Measurements from ENCODE around the gene RBM33. TPM values are rescaled to one million over a fixed set of nuclear protein-coding genes. Genes with fewer than 3 reads are reported as not detected.
"Not testable (repeated sequence)": the region's sequence is repeated elsewhere in the genome, so short reads cannot be mapped to it uniquely, and the experiment has no call there.

The RBM33 gene
- 10 to 100 TPM; 48.8 to 49.6 TPM for total RNA-seq
- long read RNA-seq, donor 1, partial matches to known transcripts, result 1 of 11 reads
- long read RNA-seq, donor 1, other reads (novel, unspliced or antisense), result 10 of 11 reads
- long read RNA-seq, donor 2, transcript RBM33-201 (6 exons, 1,404 nt), result major isoform, 7 of 14 reads
- long read RNA-seq, donor 2, partial matches to known transcripts, result 2 of 14 reads
- long read RNA-seq, donor 2, other reads (novel, unspliced or antisense), result 5 of 14 reads

- intact Hi-C loops (cut with DNase I), result no loop called here
Observed at GRCh38 chr7:155644178-155644970, at the start of gene RBM33. Gene RBM33, plus strand, starts transcription at chr7:155644661. Its CDS starts 216 bp downstream, at chr7:155644877.

GRCh38 chr7:155594961-155595366 lies 49.5 kb upstream of the RBM33 start:
- peak; percentile 30 for DNase-seq (ENCODE audit: low spot score)
- intact Hi-C loops (cut with DNase I), result loop anchor here (10.0 kb wide), 2 partner anchors 140 to 170 kb away; no protein-coding TSS in a partner anchor

More at GRCh38 chr7:155644178-155644970, at the start of gene RBM33:
- DNase-seq (ENCODE audit: low spot score), result peak; percentile 93

- intact Hi-C loops (cut with DNase I), result loop anchor here (10.0 kb wide), 2 partner anchors 137 to 167 kb away; no protein-coding TSS in a partner anchor
- no peak for DNase-seq (ENCODE audit: low spot score)
Observed at GRCh38 chr7:155597753-155598140, 46.7 kb upstream of the RBM33 start.

- intact Hi-C loops (cut with DNase I), result loop anchor here (10.0 kb wide), 2 partner anchors 136 to 166 kb away; no protein-coding TSS in a partner anchor
- DNase-seq (ENCODE audit: low spot score), result peak; percentile 93
Observed at GRCh38 chr7:155598810-155599210, 45.7 kb upstream of the RBM33 start.

- DNase-seq (ENCODE audit: low spot score), result no peak
- intact Hi-C loops (cut with DNase I), result no loop called here
Observed at GRCh38 chr7:155602156-155602555, 42.3 kb upstream of the RBM33 start.

GRCh38 chr7:155602750-155603149 lies 41.7 kb upstream of the RBM33 start:
- no peak for DNase-seq (ENCODE audit: low spot score)
- intact Hi-C loops (cut with DNase I), result no loop called here

- intact Hi-C loops (cut with DNase I), result no loop called here
- no peak for DNase-seq (ENCODE audit: low spot score)
Observed at GRCh38 chr7:155603205-155603857, 41.1 kb upstream of the RBM33 start.

- no peak for DNase-seq (ENCODE audit: low spot score)
- intact Hi-C loops (cut with DNase I), result no loop called here
Observed at GRCh38 chr7:155603858-155604503, 40.5 kb upstream of the RBM33 start.

- DNase-seq (ENCODE audit: low spot score), result no peak
- intact Hi-C loops (cut with DNase I), result no loop called here
Observed at GRCh38 chr7:155604504-155604997, 39.9 kb upstream of the RBM33 start.

- no peak for DNase-seq (ENCODE audit: low spot score)
Observed at GRCh38 chr7:155609185-155609584, 35.3 kb upstream of the RBM33 start.

GRCh38 chr7:155610633-155611193 lies 33.7 kb upstream of the RBM33 start:
- intact Hi-C loops (cut with DNase I), result no loop called here

More at GRCh38 chr7:155609185-155609584, 35.3 kb upstream of the RBM33 start:
- intact Hi-C loops (cut with DNase I), result no loop called here

GRCh38 chr7:155611808-155612447 lies 32.5 kb upstream of the RBM33 start:
- intact Hi-C loops (cut with DNase I), result no loop called here

More at GRCh38 chr7:155610633-155611193, 33.7 kb upstream of the RBM33 start:
- DNase-seq (ENCODE audit: low spot score), result no peak

GRCh38 chr7:155612658-155613057 lies 31.8 kb upstream of the RBM33 start:
- intact Hi-C loops (cut with DNase I), result no loop called here

More at GRCh38 chr7:155611808-155612447, 32.5 kb upstream of the RBM33 start:
- no peak for DNase-seq (ENCODE audit: low spot score)

GRCh38 chr7:155615085-155615484 lies 29.4 kb upstream of the RBM33 start:
- DNase-seq (ENCODE audit: low spot score); intact Hi-C loops (cut with DNase I): not testable (repeated sequence)

More at GRCh38 chr7:155612658-155613057, 31.8 kb upstream of the RBM33 start:
- DNase-seq (ENCODE audit: low spot score), result no peak

GRCh38 chr7:155618708-155619633 lies 25.5 kb upstream of the RBM33 start:
- DNase-seq (ENCODE audit: low spot score), result no peak
- intact Hi-C loops (cut with DNase I), result no loop called here

GRCh38 chr7:155619634-155620271 lies 24.7 kb upstream of the RBM33 start:
- intact Hi-C loops (cut with DNase I), result no loop called here
- no peak for DNase-seq (ENCODE audit: low spot score)

GRCh38 chr7:155620497-155620896 lies 24.0 kb upstream of the RBM33 start:
- intact Hi-C loops (cut with DNase I), result no loop called here
- DNase-seq (ENCODE audit: low spot score), result no peak

Measured in posterior vena cava (tissue), 2 donors.